ENCODE results near the gene MYL7. TPM values are rescaled to one million over a fixed set of nuclear protein-coding genes. Genes with fewer than 3 reads are reported as not detected.

Gene MYL7
- total and polyA plus RNA-seq, 8 donors, result 0.82 to 5.5 (median 1.2) TPM; not detected in 2

DNA sequence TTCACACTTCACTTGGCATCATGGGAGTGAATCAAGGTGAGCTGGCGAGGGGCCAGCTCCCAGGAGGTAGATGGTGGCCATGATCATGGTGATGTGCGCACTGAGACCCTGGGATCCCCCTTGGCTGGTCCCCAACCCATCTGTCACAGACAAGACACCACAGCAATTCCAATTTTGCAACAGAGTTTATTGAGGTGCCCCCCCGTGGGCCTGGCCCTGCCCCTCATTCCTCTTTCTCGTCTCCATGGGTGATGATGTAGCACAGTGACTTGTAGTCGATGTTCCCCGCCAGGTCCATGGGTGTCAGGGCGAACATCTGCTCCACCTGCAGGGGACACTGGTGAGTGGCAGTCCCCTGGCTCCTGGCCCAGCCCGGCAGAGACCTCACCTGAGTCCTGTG is 2.4 kb downstream of the MYL7 start:
- Histone ChIP-seq H3K27me3 (peaks cover 0 to 12% of the 10 kb centered on the region in 2 donors), H3K36me3 (no peaks in the 10 kb centered on the region), H3K9me3 (no peaks in the 10 kb centered on the region), H3K4me3 (no peak overlapping the region), H3K27ac (no peak overlapping the region), H3K4me1 (no peaks in the 10 kb centered on the region)
- DNase-seq, result no peak
- intact Hi-C loops (cut with DNase I), result no loop called here
- ATAC-seq, result no peak
- TF ChIP-seq, protein P1, sequence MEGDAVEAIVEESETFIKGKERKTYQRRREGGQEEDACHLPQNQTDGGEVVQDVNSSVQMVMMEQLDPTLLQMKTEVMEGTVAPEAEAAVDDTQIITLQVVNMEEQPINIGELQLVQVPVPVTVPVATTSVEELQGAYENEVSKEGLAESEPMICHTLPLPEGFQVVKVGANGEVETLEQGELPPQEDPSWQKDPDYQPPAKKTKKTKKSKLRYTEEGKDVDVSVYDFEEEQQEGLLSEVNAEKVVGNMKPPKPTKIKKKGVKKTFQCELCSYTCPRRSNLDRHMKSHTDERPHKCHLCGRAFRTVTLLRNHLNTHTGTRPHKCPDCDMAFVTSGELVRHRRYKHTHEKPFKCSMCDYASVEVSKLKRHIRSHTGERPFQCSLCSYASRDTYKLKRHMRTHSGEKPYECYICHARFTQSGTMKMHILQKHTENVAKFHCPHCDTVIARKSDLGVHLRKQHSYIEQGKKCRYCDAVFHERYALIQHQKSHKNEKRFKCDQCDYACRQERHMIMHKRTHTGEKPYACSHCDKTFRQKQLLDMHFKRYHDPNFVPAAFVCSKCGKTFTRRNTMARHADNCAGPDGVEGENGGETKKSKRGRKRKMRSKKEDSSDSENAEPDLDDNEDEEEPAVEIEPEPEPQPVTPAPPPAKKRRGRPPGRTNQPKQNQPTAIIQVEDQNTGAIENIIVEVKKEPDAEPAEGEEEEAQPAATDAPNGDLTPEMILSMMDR (IDR thresholded peaks at IDR 0.05), result no peak

- intact Hi-C loops (cut with DNase I), result no loop called here
- DNase-seq (no peak), ATAC-seq (no peak)
- H3K27me3 ChIP-seq, result no peaks in the 10 kb centered on the region
- H3K36me3 ChIP-seq, result no peaks in the 10 kb centered on the region
- TF ChIP-seq, protein P1 (IDR thresholded peaks at IDR 0.05), result no peak
- no peak overlapping the region for H3K4me3 ChIP-seq
- H3K4me1 ChIP-seq, result no peaks in the 10 kb centered on the region
- no peak overlapping the region for H3K27ac ChIP-seq
- no peaks in the 10 kb centered on the region for H3K9me3 ChIP-seq
Observed at GRCh38 chr7:44136731-44137130, 4.4 kb downstream of the MYL7 start.

DNA sequence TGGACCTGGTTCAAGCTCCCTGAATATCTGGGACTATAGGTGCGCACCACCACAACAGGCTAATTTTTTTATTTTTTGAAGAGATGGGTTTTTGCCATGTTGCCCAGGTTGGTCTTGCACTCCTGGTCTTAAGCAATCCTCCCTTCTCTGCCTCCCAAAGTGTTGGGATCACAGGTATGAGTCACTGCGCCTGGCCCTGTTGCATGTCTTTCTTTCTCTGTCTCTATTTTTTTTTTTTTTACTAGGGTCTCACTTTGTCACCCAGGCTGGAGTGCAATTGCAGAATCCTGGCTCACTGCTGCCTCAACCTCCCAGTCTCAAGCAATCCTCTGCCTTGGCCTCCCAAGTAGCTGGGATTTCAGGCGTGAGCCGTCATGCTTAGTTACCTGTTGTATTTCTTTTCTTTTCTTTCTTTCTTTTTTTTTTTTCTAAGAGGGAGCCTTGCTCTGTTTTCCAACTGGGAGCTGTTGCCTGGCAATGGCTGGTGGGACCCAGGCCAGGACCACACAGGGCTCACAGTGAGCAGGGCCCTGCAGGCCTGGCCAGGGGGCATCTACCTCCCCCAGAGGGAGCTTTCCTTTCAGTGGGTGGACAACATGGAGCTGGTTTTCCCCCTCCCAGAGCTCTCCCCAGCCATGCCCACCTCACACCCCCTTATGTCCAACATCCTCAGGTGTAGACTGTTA is 6.0 kb downstream of the MYL7 start:
- Histone ChIP-seq H3K9me3 (no peaks in the 10 kb centered on the region), H3K27me3 (no peaks in the 10 kb centered on the region), H3K4me1 (no peaks in the 10 kb centered on the region), H3K27ac (no peak overlapping the region), H3K4me3 (no peak overlapping the region), H3K36me3 (no peaks in the 10 kb centered on the region)
- ATAC-seq, result no peak
- peak in 2 of 4 donors; percentile 22 to 39 for DNase-seq
- intact Hi-C loops (cut with DNase I), result no loop called here
- TF ChIP-seq, protein P1 (IDR thresholded peaks at IDR 0.05), result no peak

GRCh38 chr7:44133295-44133694 is 7.8 kb downstream of the MYL7 start:
- Histone ChIP-seq H3K36me3 (no peaks in the 10 kb centered on the region), H3K27me3 (no peaks in the 10 kb centered on the region), H3K27ac (no peak overlapping the region), H3K9me3 (no peaks in the 10 kb centered on the region), H3K4me1 (no peaks in the 10 kb centered on the region), H3K4me3 (no peak overlapping the region)
- TF ChIP-seq, protein P1 (IDR thresholded peaks at IDR 0.05), result no peak
- peak in 1 of 4 donors; percentile 17 for DNase-seq
- intact Hi-C loops (cut with DNase I), result no loop called here
- no peak for ATAC-seq

DNA sequence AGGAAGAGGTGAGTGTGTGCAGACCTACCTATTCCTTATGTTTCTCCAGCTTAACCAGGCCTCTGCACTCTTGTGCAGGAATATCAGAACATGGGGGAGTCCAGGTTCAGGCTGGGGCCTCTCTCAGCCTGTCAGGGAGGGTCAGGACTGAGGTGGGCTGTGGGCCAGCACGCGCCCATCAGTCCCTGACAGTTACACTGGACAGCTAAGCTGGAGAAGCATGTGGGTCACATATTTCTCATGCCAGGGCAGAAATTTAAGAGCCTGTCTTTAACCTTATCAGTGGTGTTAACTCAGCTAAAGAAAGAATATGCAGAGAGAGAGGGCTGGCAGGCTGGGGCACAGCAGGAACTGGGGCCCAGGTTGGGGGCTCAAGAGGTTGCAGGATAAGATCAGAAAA is 9.1 kb downstream of the MYL7 start:
- intact Hi-C loops (cut with DNase I), result no loop called here
- Histone ChIP-seq H3K4me1 (no peaks in the 10 kb centered on the region), H3K4me3 (no peak overlapping the region), H3K27ac (no peak overlapping the region), H3K9me3 (no peaks in the 10 kb centered on the region), H3K36me3 (no peaks in the 10 kb centered on the region), H3K27me3 (no peaks in the 10 kb centered on the region)
- peak in 1 of 4 donors; percentile 26 for DNase-seq
- TF ChIP-seq, protein P1 (IDR thresholded peaks at IDR 0.05), result no peak
- ATAC-seq, result no peak
